ENCODE measurements around the gene PATJ.
A peak's percentile ranks its signal among the peaks of the same experiment; 100 is the strongest.
"Not testable (repeated sequence)": the region's sequence is repeated elsewhere in the genome, so short reads cannot be mapped to it uniquely, and the experiment has no call there.

The PATJ gene

DNA sequence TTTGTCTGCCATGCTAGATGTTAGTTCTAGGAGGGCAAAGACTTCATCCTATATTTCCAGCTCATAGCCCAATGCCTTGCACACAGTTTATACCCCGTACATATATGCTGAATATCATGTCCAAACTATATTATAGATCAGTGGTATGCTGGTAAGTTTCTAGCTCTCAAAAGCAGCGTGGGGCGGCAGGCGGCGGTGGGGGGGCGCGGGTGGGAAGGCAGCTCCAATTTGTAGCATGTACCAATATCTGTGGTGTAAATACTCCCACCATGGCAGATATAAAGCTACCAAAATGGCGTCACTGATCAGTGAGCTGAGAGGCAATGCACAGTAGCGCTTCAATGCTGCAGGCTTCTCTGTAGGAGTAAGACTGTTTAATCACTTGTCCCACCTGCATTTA, 77.1 kb downstream of the PATJ start:
- DNase-seq: no peak

GRCh38 chr1:61825393-61825792, 83.1 kb downstream of the PATJ start:
- no peak for DNase-seq

DNA sequence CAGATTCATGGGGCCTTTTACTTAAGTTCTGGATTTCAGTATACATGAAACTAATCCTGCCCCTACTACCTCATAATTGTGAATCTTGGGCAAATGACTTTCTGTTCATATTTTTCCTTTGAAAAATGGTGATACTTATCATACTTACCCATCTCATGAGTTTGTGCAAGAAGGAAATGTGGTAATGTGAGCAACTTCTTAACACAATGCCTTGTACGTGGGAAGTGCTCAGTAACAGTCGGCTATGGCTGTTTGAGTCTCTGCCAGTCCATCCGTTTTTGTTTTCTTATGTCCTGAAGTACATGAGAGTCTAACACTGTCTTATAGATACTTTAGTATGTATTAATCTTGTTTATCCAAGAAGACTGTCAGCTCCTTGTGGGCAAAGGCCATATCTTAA, 86.5 kb downstream of the PATJ start:
- DNase-seq: no peak

DNA sequence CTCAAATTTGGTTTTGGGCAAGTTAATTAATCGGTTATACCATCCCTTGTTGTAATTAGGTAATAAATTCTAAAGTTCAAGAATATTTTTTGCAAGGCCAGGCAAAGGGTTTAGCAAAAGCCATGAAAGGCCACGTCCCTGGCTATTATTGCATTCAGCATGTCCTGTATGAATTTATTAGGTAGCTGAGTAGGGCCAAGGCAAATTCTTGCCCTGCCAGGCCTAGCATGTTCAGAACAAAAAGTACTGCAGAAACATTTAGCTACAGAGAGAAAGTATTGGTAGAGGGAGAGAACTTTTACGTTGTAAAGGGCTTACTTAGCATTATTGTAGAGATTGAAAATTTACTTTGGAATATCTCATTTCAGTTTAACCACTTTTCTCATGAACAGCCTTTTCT, 94.4 kb downstream of the PATJ start:
- no peak for DNase-seq

DNA sequence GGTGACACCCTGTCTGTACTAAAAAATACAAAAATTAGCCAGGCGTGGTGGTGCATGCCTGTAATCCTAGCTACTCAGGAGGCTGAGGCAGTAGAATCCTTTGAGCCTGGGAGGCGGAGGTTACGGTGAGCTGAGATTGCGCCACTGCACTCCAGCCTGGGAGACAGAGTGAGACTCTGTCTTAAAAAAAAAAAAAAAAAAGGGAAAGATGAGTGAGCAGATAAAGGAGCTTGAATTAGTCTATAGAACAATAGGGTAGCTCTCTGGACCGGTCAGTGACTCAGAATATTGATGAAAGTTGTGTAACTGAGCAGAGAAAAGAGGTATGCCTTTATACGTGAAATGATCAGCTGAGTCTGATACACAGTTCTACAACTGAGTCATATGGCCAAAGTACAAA, 95.3 kb downstream of the PATJ start:
- DNase-seq: not testable (repeated sequence)

DNA sequence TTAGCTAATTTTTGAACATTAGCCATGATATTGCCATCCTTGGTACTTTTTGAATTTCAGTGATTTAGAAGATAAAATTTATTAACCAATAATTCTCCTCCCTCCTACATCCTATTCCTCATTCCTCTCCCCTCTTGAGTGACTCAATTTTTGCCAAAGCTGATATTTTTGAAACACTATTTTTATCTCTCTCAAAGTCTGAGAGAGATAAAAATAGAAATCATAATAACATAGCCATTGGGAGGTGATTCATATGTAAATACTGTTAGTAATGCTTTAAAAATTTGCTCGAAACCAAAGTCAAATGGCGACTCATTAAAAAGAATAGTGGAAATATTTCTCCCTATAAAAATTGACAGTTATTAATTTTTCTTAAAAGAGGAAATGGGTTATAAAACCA, 97.4 kb downstream of the PATJ start:
- DNase-seq: no peak

GRCh38 chr1:61842036-61842435, 99.8 kb downstream of the PATJ start:
- no peak for DNase-seq

- DNase-seq: no peak
Observed at GRCh38 chr1:61842863-61843514, 100.7 kb downstream of the PATJ start.

GRCh38 chr1:61844006-61844405, 101.7 kb downstream of the PATJ start:
- no peak for DNase-seq

- not testable (repeated sequence) for DNase-seq
Observed at GRCh38 chr1:61844664-61845063, 102.4 kb downstream of the PATJ start.

- no peak for DNase-seq
Observed at GRCh38 chr1:61851235-61851634, 109.0 kb downstream of the PATJ start.

- DNase-seq: peak; percentile 34
Observed at GRCh38 chr1:61851849-61852669, 109.8 kb downstream of the PATJ start.

DNA sequence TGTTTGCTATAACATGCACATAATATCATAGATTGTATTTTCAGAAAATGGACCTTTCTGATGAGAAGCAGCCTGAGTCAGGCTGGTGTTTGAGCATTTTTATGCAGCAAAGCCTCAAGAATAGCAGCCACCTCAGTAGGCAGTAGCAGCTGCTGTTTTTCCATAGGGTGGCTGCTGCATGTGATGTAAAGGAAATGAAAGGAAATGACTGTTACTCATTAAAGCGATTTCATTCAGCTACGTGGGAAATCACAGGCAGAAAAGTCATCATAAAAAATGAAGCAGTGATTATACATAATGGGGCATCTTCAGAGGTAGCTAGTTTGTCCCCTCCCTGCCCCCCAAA, 110.4 kb downstream of the PATJ start:
- no peak for DNase-seq

DNA sequence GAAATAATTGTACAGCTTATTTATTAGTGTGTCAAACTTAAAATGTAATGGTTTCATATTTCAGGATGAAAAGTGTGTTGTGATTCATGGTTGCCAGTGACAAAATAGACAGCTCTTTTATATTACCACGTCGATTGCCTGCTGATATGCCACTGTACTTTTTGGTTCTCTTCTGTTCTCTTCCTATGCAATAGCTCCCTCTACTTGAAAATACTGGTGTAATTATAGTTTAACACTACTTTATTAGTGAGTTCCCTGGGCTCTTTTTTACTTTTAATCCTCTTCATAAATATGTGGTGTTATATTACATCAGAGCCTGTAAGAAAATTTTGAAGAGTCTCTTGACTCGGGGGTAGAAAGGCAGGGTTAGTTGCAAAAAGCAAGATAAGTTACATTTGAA, 111.3 kb downstream of the PATJ start:
- DNase-seq: peak; percentile 94

- peak; percentile 61 for DNase-seq
Observed at GRCh38 chr1:61864489-61864888, 122.2 kb downstream of the PATJ start.

- DNase-seq: no peak
Observed at GRCh38 chr1:61865646-61866220, 123.5 kb downstream of the PATJ start.

GRCh38 chr1:61869691-61870109, 127.4 kb downstream of the PATJ start:
- DNase-seq: no peak

DNA sequence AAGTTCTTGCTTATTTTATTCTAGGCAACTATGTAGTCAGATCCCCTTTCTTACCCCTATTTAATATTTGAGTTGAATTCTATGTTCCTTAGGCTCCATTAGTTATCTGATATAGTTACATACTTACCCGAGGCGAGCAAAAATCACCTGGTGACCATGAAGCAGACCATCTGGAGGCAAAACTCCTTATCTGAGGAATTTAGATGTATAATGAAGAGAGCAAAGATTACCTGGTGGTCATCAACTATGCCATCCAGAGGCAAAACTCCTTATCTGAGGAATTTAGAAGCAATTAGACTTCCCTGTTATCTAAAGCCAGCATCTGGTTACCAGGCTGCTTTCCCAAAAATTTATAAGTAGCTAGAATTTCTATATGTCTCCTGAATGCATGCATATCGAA, 129.9 kb downstream of the PATJ start:
- DNase-seq: no peak

GRCh38 chr1:61873581-61873980, 131.3 kb downstream of the PATJ start:
- no peak for DNase-seq

GRCh38 chr1:61873994-61874393, 131.7 kb downstream of the PATJ start:
- no peak for DNase-seq

GRCh38 chr1:61875198-61875597, 132.9 kb downstream of the PATJ start:
- no peak for DNase-seq

- DNase-seq: not testable (repeated sequence)
Observed at GRCh38 chr1:61879887-61880474, 137.7 kb downstream of the PATJ start.

GRCh38 chr1:61887076-61887867, 145.0 kb downstream of the PATJ start:
- no peak for DNase-seq
